Measurements from ENCODE around the gene SLC25A13. TPM values are rescaled to one million over a fixed set of nuclear protein-coding genes. Genes with fewer than 3 reads are reported as not detected.

The SLC25A13 gene
- total RNA-seq, 1 experiment from 2014 or later, result 77.2 TPM

- TF ChIP-seq ZNF317 (CRISPR knock-in tag; IDR thresholded peaks at IDR 0.05; ENCODE audit: borderline replicate concordance, low read depth), result no peak
- no peak for TF ChIP-seq ZBTB21 (CRISPR knock-in tag; IDR thresholded peaks at IDR 0.05; ENCODE audit: borderline replicate concordance)
- no peak for TF ChIP-seq NFYB (CRISPR knock-in tag; conservative IDR thresholded peaks at IDR 0.05; ENCODE audit: low read depth)
- TF ChIP-seq ARID4B (CRISPR knock-in tag; IDR thresholded peaks at IDR 0.05; ENCODE audit: borderline replicate concordance), result no peak
- no peak for TF ChIP-seq MLX (CRISPR knock-in tag; IDR thresholded peaks at IDR 0.05)
- TF ChIP-seq OVOL2 (CRISPR knock-in tag; IDR thresholded peaks at IDR 0.05; ENCODE audit: borderline replicate concordance), result no peak
- no peak for TF ChIP-seq CREM (CRISPR knock-in tag; IDR thresholded peaks at IDR 0.05)
- no peak for TF ChIP-seq HMGXB4 (CRISPR knock-in tag; IDR thresholded peaks at IDR 0.05)
These were observed 142.1 kb downstream of the SLC25A13 start (continued) for GRCh38 chr7:96179837-96180236.

- POLR2A ChIA-PET, result no interaction called here
- CTCF ChIA-PET, result no interaction called here
- DNase-seq (ENCODE audit: low spot score), result no peak
- no peak for ATAC-seq
- Mint-ChIP-seq H3K27ac (no peak overlapping the region), H3K4me3 (no peak overlapping the region), H3K36me3 (peaks cover 17% of the 10 kb centered on the region), H3K27me3 (ENCODE audit: low read depth) (no peaks in the 10 kb centered on the region), H3K4me1 (peaks cover 48% of the 10 kb centered on the region), H3K9me3 (no peaks in the 10 kb centered on the region)
- TF ChIP-seq E2F4 (CRISPR knock-in tag; IDR thresholded peaks at IDR 0.05; ENCODE audit: borderline replicate concordance, low read depth) (no peak), PRDM15 (CRISPR knock-in tag; IDR thresholded peaks at IDR 0.05) (no peak)
These were observed 142.6 kb downstream of the SLC25A13 start for GRCh38 chr7:96179341-96179740.

- H3K4me3 Mint-ChIP-seq, result no peak overlapping the region
- no peaks in the 10 kb centered on the region for H3K27me3 Mint-ChIP-seq (ENCODE audit: low read depth)
- ATAC-seq (no peak), DNase-seq (ENCODE audit: low spot score) (no peak)
- H3K4me1 Mint-ChIP-seq, result peaks cover 49% of the 10 kb centered on the region
- H3K36me3 Mint-ChIP-seq, result peaks cover 12% of the 10 kb centered on the region
- no peaks in the 10 kb centered on the region for H3K9me3 Mint-ChIP-seq
- CTCF ChIA-PET, result interaction anchor here (1.0 kb wide), 1 partner anchor 9 kb away, joined by 3 read pairs; no protein-coding TSS in a partner anchor
- H3K27ac Mint-ChIP-seq, result no peak overlapping the region
- POLR2A ChIA-PET, result no interaction called here
- TF ChIP-seq SMAD3 (CRISPR knock-in tag; IDR thresholded peaks at IDR 0.05; ENCODE audit: borderline replicate concordance), result no peak
- no peak for TF ChIP-seq ESRRA (CRISPR knock-in tag; IDR thresholded peaks at IDR 0.05; ENCODE audit: borderline replicate concordance)
- TF ChIP-seq ZNF219 (CRISPR knock-in tag; IDR thresholded peaks at IDR 0.05; ENCODE audit: borderline replicate concordance), result no peak
- TF ChIP-seq ZNF671 (CRISPR knock-in tag; IDR thresholded peaks at IDR 0.05), result no peak
- TF ChIP-seq ZBTB43 (CRISPR knock-in tag; IDR thresholded peaks at IDR 0.05), result no peak
- TF ChIP-seq ZNF423 (CRISPR knock-in tag; IDR thresholded peaks at IDR 0.05), result no peak
- TF ChIP-seq ZSCAN18 (CRISPR knock-in tag; IDR thresholded peaks at IDR 0.05), result no peak
- no peak for TF ChIP-seq NFE2L1 (CRISPR knock-in tag; IDR thresholded peaks at IDR 0.05)
- TF ChIP-seq PRRX2 (CRISPR knock-in tag; IDR thresholded peaks at IDR 0.05), result no peak
These were observed 143.3 kb downstream of the SLC25A13 start for GRCh38 chr7:96178581-96178980.
